WI38 (cell line): ENCODE data around the gene DGKD.

Experiments
- H3K4me3 ChIP-seq: 2 replicates; pipeline ENCODE4 v1.5.1; 2011; ENCODE audit warnings: low read depth, mild to moderate bottlenecking, control low read depth, low read length
- CTCF ChIP-seq: IDR thresholded peaks from 2 replicates; pipeline ENCODE4 v1.5.1; 2012; ENCODE audit warnings: low read depth, mild to moderate bottlenecking, control low read depth, low read length

Gene DGKD

GRCh38 chr2:233338812-233339368 lies 15.4 kb upstream of the DGKD start:
- H3K4me3 ChIP-seq: no peak overlapping the region
- no peak for TF ChIP-seq CTCF

GRCh38 chr2:233339427-233339826 lies 14.9 kb upstream of the DGKD start:
- H3K4me3 ChIP-seq: no peak overlapping the region
- TF ChIP-seq CTCF: no peak

GRCh38 chr2:233341296-233341695 lies 13.0 kb upstream of the DGKD start:
- H3K4me3 ChIP-seq: no peak overlapping the region
- TF ChIP-seq CTCF: no peak

DNA sequence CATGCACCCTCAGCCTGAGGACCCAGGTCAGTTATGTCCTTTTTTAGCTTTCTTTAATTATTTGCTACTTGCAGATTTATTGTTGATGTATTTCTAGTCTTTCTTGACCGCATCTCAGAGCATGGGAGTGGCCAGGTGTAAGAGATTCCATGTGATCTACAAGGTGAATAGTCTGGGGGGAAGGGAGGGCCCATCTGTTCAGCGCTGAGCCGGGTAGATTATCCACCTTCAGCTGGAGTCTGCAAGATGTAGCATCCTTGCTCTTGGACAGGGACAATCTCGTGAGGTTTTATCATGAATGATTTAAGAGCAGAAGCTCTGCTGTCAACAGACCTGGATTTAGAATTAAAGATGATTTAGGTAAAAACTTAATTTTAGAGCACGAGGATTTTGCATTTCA lies 12.0 kb upstream of the DGKD start:
- no peak for TF ChIP-seq CTCF
- H3K4me3 ChIP-seq: no peak overlapping the region

GRCh38 chr2:233343171-233343705 lies 11.1 kb upstream of the DGKD start:
- no peak overlapping the region for H3K4me3 ChIP-seq
- TF ChIP-seq CTCF: no peak

DNA sequence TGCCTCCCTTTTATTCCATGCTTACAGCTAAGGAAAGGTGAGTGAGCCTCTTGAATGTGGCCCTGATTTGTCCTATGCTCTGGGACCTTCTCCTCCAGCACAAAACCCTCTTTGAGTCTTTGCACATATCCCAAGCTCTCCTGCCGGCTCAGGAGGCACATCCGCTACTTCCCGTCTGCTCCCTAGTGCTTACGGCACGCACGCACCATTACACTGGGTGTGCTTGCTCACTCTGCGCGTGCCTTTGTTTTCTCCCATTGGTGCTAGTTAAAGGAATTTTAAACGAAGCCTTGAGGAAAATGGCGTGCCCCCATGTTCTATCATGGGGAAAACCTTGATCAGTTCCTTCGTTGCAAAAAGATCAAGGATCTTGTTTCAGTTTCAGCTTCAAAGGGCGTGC lies 7.9 kb upstream of the DGKD start:
- H3K4me3 ChIP-seq: no peak overlapping the region
- no peak for TF ChIP-seq CTCF

- TF ChIP-seq CTCF: no peak
- H3K4me3 ChIP-seq: no peak overlapping the region
Measured at GRCh38 chr2:233346930-233347329, 7.4 kb upstream of the DGKD start.
